ENCODE results near the gene DHX9.

GRCh38 chr1:182816863-182817262 is 22.3 kb upstream of the DHX9 start:
- TF ChIP-seq, protein P1, sequence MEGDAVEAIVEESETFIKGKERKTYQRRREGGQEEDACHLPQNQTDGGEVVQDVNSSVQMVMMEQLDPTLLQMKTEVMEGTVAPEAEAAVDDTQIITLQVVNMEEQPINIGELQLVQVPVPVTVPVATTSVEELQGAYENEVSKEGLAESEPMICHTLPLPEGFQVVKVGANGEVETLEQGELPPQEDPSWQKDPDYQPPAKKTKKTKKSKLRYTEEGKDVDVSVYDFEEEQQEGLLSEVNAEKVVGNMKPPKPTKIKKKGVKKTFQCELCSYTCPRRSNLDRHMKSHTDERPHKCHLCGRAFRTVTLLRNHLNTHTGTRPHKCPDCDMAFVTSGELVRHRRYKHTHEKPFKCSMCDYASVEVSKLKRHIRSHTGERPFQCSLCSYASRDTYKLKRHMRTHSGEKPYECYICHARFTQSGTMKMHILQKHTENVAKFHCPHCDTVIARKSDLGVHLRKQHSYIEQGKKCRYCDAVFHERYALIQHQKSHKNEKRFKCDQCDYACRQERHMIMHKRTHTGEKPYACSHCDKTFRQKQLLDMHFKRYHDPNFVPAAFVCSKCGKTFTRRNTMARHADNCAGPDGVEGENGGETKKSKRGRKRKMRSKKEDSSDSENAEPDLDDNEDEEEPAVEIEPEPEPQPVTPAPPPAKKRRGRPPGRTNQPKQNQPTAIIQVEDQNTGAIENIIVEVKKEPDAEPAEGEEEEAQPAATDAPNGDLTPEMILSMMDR (IDR thresholded peaks at IDR 0.05) = no peak
- TF ChIP-seq POLR2AphosphoS2 (conservative IDR thresholded peaks at IDR 0.05; ENCODE audit: low read length) = no peak
- no peak for TF ChIP-seq ZFP36 (IDR thresholded peaks at IDR 0.05; ENCODE audit: borderline replicate concordance, partially characterized antibody)
- no peak for TF ChIP-seq HOXB5 (CRISPR knock-in tag; IDR thresholded peaks at IDR 0.05)
- no peak for TF ChIP-seq CBX2 (IDR thresholded peaks at IDR 0.05; ENCODE audit: borderline replicate concordance, low read depth)
- no peak for TF ChIP-seq POLR2A (IDR thresholded peaks at IDR 0.05; ENCODE audit: low read length)
- TF ChIP-seq FOSL2 (IDR thresholded peaks at IDR 0.05) = no peak
- TF ChIP-seq FOSL2 (CRISPR knock-in tag; IDR thresholded peaks at IDR 0.05) = no peak
- TF ChIP-seq RCOR1 (IDR thresholded peaks at IDR 0.05; ENCODE audit: low read depth, low read length) = no peak
